Body of pancreas (tissue), 4 donors: ENCODE results near the gene PDE10A.

Experiments
- CTCF ChIP-seq, 7 experiments: fragments of 450-650 bp in 4 of 7; fragments of 200-600 bp in 3 of 7; sonication (generic) in 3 of 7; IDR thresholded peaks; one replicate each; pipeline ENCODE4 v1.5.1; 2016 to 2019; ENCODE audit warnings: antibody characterized with exemption in 7 of 7
- POLR2A ChIP-seq, 3 donors: fragments of 450-650 bp; IDR thresholded peaks; one replicate each; pipeline ENCODE4 v1.6.1; 2016; ENCODE audit warnings: antibody characterized with exemption in 3 of 3, mild to moderate bottlenecking in 2 of 3

- no peak for TF ChIP-seq CTCF (IDR thresholded peaks at IDR 0.05)
- TF ChIP-seq POLR2A (IDR thresholded peaks at IDR 0.05), result no peak
These were observed 261.9 kb downstream of the PDE10A start for GRCh38 chr6:165401092-165401491.
